Measurements from ENCODE around the gene SBNO1.

The SBNO1 gene

DNA sequence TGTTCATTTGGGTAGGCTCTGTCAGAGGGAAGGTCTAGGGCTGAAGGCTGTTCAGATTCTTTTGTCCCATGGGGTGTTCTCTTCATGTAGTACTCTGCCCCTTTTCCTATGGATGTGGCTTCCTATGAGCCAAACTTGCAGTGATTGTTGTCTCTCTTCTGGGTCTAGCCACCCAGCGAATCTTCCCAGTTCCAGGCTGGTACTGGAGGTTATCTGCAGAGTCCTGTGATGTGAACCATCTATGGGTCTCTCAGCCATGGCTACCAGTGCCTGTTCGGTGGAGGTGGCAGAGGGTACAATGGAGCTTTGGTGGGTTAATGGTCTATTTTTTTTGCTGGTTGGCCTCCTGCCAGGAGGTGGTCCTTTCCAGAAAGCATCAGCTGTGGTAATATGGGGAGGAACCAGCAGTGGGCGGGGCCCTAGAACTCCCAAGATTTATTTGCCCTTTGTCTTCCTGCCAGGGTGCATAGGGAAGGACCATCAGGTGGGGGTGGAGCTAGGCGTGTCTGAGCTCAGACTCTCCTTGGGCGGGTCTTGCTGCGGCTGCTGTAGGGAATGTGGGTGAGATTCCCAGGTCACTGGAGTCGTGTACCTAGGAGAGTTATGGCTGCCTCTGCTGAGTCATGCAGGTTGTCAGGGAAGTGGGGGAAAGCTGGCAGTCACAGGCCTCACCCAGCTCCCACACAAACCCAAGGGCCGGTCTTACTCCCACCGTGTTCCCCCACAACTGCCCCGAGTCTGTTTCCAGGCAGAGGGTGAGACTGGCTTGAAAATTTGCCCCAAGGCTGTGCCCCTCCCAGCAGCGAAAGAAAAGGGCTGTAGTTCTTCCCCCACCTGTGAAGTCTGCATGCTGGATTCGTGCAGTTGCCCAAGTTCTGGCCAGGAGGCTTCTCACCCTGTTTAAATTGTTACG, 113.9 kb downstream of the SBNO1 start (continued):
- TF ChIP-seq, protein P1, sequence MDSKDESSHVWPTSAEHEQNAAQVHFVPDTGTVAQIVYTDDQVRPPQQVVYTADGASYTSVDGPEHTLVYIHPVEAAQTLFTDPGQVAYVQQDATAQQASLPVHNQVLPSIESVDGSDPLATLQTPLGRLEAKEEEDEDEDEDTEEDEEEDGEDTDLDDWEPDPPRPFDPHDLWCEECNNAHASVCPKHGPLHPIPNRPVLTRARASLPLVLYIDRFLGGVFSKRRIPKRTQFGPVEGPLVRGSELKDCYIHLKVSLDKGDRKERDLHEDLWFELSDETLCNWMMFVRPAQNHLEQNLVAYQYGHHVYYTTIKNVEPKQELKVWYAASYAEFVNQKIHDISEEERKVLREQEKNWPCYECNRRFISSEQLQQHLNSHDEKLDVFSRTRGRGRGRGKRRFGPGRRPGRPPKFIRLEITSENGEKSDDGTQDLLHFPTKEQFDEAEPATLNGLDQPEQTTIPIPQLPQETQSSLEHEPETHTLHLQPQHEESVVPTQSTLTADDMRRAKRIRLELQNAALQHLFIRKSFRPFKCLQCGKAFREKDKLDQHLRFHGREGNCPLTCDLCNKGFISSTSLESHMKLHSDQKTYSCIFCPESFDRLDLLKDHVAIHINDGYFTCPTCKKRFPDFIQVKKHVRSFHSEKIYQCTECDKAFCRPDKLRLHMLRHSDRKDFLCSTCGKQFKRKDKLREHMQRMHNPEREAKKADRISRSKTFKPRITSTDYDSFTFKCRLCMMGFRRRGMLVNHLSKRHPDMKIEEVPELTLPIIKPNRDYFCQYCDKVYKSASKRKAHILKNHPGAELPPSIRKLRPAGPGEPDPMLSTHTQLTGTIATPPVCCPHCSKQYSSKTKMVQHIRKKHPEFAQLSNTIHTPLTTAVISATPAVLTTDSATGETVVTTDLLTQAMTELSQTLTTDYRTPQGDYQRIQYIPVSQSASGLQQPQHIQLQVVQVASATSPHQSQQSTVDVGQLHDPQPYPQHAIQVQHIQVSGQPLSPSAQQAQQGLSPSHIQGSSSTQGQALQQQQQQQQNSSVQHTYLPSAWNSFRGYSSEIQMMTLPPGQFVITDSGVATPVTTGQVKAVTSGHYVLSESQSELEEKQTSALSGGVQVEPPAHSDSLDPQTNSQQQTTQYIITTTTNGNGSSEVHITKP (tag by site-specific recombination; IDR thresholded peaks at IDR 0.05): peak; percentile 88
- TF ChIP-seq MYNN (tag by site-specific recombination; IDR thresholded peaks at IDR 0.05; ENCODE audit: borderline replicate concordance) (no peak), GLIS1 (tag by site-specific recombination; IDR thresholded peaks at IDR 0.05) (0 out of 2 replicates have a peak, but pooled peaks have one; percentile 9), ZBTB7A (tag by site-specific recombination; IDR thresholded peaks at IDR 0.05; ENCODE audit: low read depth) (no peak), ZSCAN30 (tag by site-specific recombination; IDR thresholded peaks at IDR 0.05) (no peak), ZNF560 (tag by site-specific recombination; IDR thresholded peaks at IDR 0.05; ENCODE audit: borderline replicate concordance) (no peak), ZEB2 (tag by site-specific recombination; IDR thresholded peaks at IDR 0.05) (0 out of 2 replicates have a peak, but pooled peaks have one; percentile 36), ZBTB8A (tag by site-specific recombination; IDR thresholded peaks at IDR 0.05) (peak; percentile 38; the same call in 1 of the 2 replicates), ZNF335 (tag by site-specific recombination; conservative IDR thresholded peaks at IDR 0.05) (0 out of 2 replicates have a peak, but pooled peaks have one; percentile 36), ZNF626 (tag by site-specific recombination; IDR thresholded peaks at IDR 0.05) (no peak), ZNF660 (tag by site-specific recombination; IDR thresholded peaks at IDR 0.05) (no peak), GLIS2 (tag by site-specific recombination; IDR thresholded peaks at IDR 0.05) (peak; percentile 41; the same call in 1 of the 2 replicates), KLF10 (tag by site-specific recombination; IDR thresholded peaks at IDR 0.05) (peak; percentile 61; the same call in 1 of the 2 replicates), ZNF324 (tag by site-specific recombination; IDR thresholded peaks at IDR 0.05) (0 out of 2 replicates have a peak, but pooled peaks have one; percentile 35), SCRT1 (tag by site-specific recombination; IDR thresholded peaks at IDR 0.05; ENCODE audit: borderline replicate concordance) (peak; percentile 61; the same call in 1 of the 2 replicates), SCRT2 (tag by site-specific recombination; IDR thresholded peaks at IDR 0.05) (peak; percentile 91), IKZF3 (tag by site-specific recombination; IDR thresholded peaks at IDR 0.05) (peak; percentile 63; the same call in 1 of the 2 replicates), ZNF629 (tag by site-specific recombination; IDR thresholded peaks at IDR 0.05) (no peak), GFI1B (tag by site-specific recombination; IDR thresholded peaks at IDR 0.05) (no peak), WT1 (tag by site-specific recombination; IDR thresholded peaks at IDR 0.05) (peak; percentile 43), ZBTB48 (tag by site-specific recombination; IDR thresholded peaks at IDR 0.05) (0 out of 2 replicates have a peak, but pooled peaks have one; percentile 33)
- TF ChIP-seq, protein P2, sequence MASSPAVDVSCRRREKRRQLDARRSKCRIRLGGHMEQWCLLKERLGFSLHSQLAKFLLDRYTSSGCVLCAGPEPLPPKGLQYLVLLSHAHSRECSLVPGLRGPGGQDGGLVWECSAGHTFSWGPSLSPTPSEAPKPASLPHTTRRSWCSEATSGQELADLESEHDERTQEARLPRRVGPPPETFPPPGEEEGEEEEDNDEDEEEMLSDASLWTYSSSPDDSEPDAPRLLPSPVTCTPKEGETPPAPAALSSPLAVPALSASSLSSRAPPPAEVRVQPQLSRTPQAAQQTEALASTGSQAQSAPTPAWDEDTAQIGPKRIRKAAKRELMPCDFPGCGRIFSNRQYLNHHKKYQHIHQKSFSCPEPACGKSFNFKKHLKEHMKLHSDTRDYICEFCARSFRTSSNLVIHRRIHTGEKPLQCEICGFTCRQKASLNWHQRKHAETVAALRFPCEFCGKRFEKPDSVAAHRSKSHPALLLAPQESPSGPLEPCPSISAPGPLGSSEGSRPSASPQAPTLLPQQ (tag by site-specific recombination; IDR thresholded peaks at IDR 0.05): no peak
- TF ChIP-seq, protein P3, sequence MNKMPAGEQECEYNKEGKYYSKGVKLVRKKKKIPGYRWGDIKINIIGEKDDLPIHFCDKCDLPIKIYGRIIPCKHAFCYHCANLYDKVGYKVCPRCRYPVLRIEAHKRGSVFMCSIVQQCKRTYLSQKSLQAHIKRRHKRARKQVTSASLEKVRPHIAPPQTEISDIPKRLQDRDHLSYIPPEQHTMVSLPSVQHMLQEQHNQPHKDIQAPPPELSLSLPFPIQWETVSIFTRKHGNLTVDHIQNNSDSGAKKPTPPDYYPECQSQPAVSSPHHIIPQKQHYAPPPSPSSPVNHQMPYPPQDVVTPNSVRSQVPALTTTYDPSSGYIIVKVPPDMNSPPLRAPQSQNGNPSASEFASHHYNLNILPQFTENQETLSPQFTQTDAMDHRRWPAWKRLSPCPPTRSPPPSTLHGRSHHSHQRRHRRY (tag by site-specific recombination; IDR thresholded peaks at IDR 0.05): no peak
- TF ChIP-seq, protein P4, sequence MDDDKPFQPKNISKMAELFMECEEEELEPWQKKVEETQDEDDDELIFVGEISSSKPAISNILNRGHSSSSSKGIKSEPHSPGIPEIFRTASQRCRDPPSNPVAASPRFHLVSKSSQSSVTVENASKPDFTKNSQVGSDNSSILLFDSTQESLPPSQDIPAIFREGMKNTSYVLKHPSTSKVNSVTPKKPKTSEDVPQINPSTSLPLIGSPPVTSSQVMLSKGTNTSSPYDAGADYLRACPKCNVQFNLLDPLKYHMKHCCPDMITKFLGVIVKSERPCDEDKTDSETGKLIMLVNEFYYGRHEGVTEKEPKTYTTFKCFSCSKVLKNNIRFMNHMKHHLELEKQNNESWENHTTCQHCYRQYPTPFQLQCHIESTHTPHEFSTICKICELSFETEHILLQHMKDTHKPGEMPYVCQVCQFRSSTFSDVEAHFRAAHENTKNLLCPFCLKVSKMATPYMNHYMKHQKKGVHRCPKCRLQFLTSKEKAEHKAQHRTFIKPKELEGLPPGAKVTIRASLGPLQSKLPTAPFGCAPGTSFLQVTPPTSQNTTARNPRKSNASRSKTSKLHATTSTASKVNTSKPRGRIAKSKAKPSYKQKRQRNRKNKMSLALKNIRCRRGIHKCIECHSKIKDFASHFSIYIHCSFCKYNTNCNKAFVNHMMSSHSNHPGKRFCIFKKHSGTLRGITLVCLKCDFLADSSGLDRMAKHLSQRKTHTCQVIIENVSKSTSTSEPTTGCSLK (tag by site-specific recombination; IDR thresholded peaks at IDR 0.05): no peak
- TF ChIP-seq, protein P5, sequence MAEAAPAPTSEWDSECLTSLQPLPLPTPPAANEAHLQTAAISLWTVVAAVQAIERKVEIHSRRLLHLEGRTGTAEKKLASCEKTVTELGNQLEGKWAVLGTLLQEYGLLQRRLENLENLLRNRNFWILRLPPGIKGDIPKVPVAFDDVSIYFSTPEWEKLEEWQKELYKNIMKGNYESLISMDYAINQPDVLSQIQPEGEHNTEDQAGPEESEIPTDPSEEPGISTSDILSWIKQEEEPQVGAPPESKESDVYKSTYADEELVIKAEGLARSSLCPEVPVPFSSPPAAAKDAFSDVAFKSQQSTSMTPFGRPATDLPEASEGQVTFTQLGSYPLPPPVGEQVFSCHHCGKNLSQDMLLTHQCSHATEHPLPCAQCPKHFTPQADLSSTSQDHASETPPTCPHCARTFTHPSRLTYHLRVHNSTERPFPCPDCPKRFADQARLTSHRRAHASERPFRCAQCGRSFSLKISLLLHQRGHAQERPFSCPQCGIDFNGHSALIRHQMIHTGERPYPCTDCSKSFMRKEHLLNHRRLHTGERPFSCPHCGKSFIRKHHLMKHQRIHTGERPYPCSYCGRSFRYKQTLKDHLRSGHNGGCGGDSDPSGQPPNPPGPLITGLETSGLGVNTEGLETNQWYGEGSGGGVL (tag by site-specific recombination; IDR thresholded peaks at IDR 0.05): peak; percentile 99

Measured in HEK293 (cell line).